ENCODE measurements around the gene FANCI.

GRCh38 chr15:89317186-89317720 lies 73.5 kb downstream of the FANCI start:
- TF ChIP-seq POLR2A (IDR thresholded peaks at IDR 0.05) (no peak), CTCF (IDR thresholded peaks at IDR 0.05) (no peak)
